ENCODE results near the gene DOHH. TPM values are rescaled to one million over a fixed set of nuclear protein-coding genes. Genes with fewer than 3 reads are reported as not detected.

DOHH gene
- total RNA-seq, 3 donors from 2014 or later, result 7.6 to 11.1 (median 10.4) TPM

DNA sequence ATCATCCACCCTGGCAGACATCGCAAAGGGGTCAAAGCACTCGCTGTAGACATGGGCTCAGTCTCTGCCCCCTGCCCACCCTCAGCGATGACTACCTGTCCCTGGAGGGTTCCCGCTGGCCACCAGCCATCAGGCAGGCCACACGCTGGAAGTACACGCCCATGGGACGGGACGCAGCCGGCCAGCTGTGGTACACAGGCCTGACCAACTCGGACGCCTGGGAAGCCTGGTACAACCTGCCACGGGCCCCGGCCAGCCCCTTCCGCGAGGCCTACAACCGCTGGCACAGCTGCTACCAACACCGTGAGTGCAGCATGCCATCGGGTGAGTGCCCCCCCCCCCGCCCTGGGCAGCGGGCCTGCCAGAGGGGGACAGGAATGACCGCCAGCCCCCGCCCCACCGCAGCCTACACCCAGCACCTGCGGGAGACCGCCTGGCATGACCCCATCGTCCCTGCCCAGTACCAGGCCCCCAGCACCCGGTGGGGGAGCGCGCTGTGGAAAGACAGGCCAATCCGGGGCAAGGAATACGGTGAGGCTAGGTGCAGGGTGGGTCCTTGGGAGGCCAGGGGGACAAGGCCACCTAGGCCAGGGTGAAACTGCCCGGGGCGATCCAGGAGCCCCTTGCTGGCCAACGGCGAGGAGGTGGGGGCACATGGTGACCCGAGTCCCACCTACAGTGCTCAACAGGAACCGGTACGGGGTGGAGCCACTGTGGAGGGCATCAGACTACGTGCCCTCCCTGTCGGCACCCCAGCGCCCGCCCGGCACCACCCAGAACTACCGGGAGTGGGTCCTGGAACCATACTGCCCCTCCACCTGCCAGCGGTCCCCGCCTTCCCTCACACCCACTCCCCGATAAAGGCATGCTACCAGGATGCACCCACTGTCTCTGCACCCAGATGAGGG, 42.9 kb upstream of the DOHH start:
- Histone ChIP-seq H3K36me3 (ENCODE audit: low read depth) (no peaks in the 10 kb centered on the region), H3K4me3 (no peak overlapping the region), H3K9me3 (no peaks in the 10 kb centered on the region), H3K4me1 (ENCODE audit: low read depth) (no peaks in the 10 kb centered on the region)
- ATAC-seq (no peak), DNase-seq (peak in 1 of 3 donors; percentile 53)
- intact Hi-C loops (cut with DNase I, micrococcal nuclease), result loop anchor here in 1 of 2 donors (10.0 kb wide), 1 partner anchor 71 kb away; no protein-coding TSS in a partner anchor
- TF ChIP-seq, protein P1, sequence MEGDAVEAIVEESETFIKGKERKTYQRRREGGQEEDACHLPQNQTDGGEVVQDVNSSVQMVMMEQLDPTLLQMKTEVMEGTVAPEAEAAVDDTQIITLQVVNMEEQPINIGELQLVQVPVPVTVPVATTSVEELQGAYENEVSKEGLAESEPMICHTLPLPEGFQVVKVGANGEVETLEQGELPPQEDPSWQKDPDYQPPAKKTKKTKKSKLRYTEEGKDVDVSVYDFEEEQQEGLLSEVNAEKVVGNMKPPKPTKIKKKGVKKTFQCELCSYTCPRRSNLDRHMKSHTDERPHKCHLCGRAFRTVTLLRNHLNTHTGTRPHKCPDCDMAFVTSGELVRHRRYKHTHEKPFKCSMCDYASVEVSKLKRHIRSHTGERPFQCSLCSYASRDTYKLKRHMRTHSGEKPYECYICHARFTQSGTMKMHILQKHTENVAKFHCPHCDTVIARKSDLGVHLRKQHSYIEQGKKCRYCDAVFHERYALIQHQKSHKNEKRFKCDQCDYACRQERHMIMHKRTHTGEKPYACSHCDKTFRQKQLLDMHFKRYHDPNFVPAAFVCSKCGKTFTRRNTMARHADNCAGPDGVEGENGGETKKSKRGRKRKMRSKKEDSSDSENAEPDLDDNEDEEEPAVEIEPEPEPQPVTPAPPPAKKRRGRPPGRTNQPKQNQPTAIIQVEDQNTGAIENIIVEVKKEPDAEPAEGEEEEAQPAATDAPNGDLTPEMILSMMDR (IDR thresholded peaks at IDR 0.05), result no peak

DNA sequence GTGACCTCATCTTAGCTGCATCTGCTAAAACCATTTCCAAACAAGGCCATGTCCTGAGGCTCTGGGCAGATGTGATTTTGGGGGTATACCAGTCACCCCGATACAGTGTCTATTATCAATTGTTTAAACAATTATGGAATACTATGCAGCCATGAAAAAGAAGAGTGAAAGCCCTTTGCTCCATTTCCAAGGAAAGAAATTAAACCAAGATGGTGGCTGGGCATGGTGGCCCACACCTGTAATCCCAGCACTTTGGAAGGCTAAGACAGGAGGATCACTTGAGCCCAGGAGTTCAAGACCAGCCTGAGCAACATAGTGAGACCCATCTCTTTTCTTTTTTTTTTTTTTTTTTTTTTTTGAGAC, 39.3 kb upstream of the DOHH start:
- Histone ChIP-seq H3K9me3 (no peaks in the 10 kb centered on the region), H3K4me1 (ENCODE audit: low read depth) (no peaks in the 10 kb centered on the region), H3K4me3 (no peak overlapping the region), H3K36me3 (ENCODE audit: low read depth) (no peaks in the 10 kb centered on the region)
- TF ChIP-seq, protein P1 (IDR thresholded peaks at IDR 0.05), result no peak
- ATAC-seq (no peak), DNase-seq (no peak)
- intact Hi-C loops (cut with DNase I, micrococcal nuclease), result loop anchor here in 1 of 2 donors (10.0 kb wide), 1 partner anchor 75 kb away; no protein-coding TSS in a partner anchor

DNA sequence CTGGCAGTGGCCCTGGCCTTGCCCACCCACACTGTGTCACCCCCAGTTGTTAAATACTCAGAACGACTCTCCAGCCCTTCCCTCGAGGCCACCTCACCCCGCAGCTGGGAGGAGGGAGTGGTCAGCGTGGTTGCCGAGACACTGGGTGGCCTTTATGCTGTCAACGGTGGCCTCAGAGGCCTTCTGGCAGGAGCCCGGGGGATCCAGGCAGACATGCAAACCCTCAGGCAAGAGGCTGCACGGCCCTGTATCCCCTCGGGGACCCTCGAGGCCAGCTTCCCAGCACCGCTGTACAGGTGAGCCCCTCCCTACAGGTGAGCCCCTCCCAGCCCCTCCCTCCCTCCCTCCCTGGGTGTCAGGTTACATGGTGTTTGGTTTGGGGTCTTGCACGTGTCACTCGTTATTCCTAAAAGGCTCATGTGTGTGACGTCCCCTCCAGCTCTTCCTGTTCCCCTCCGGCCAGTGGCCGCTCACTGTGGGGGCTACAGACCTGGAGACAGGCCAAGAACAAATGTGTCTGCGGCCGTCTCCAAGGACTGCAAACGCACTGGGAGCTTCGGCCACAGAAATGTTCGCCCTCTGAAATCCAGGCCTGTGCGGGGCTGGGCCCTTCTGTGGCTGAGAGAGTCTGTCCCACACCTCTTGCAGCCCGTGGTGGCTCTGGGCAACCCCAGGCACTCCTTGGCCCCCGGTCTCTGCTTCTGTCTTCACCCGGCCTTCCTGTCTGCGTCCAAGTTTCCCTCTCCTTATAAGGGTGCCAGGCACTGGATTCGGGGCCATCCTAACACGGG, 38.7 kb upstream of the DOHH start, which contains the start of gene TEKTIP1:
Gene TEKTIP1 (plus strand): TSS at position 210 of the 791 bp plus-strand sequence. CDS start 4 bp downstream, at position 214.
- Histone ChIP-seq H3K9me3 (no peaks in the 10 kb centered on the region), H3K36me3 (ENCODE audit: low read depth) (no peaks in the 10 kb centered on the region), H3K4me1 (ENCODE audit: low read depth) (no peaks in the 10 kb centered on the region), H3K4me3 (no peak within 1 kb of the TSS)
- intact Hi-C loops (cut with DNase I, micrococcal nuclease), result no loop called here
- TF ChIP-seq, protein P1 (IDR thresholded peaks at IDR 0.05), result no peak
- no peak for DNase-seq
- ATAC-seq, result no peak

DNA sequence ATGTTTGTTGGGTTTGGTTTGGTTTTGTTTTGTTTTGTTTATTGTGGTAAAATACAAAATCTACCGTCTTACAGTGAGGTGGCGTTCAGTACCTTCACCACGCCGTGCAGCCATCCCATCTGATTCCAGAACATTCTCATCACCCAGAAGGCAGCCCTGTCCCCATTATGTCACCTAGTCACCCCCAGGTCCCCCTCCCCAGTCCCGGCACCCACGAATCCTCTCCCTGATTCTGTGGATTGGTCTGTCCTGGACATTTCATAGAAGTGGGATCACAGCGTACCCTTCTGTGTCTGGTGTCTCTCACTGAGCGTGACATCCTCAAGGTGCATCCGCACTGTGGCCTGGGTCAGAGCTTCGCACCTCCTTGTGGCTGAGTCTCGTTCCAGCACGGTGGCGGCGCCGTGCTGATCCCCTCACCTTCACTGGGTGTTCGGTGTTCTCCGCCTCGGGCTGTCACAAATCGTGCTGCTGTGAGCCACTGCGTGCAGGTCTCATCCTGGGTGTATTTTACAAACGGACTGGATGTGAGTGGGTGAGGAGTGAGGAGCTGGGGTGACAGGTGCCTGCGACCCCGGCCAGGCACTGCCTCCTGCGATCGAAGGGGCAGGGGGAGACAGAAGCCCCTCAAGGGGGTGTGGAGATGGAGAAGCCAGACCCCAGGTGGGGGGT, 37.9 kb upstream of the DOHH start:
- no peaks in the 10 kb centered on the region for H3K9me3 ChIP-seq
- H3K4me1 ChIP-seq (ENCODE audit: low read depth), result no peaks in the 10 kb centered on the region
- intact Hi-C loops (cut with DNase I, micrococcal nuclease), result no loop called here
- H3K4me3 ChIP-seq, result no peak overlapping the region
- TF ChIP-seq, protein P1 (IDR thresholded peaks at IDR 0.05), result no peak
- H3K36me3 ChIP-seq (ENCODE audit: low read depth), result no peaks in the 10 kb centered on the region
- ATAC-seq (no peak), DNase-seq (no peak)
